ENCODE data around the gene CHRNB4.
"Not testable (repeated sequence)": the region's sequence is repeated elsewhere in the genome, so short reads cannot be mapped to it uniquely, and the experiment has no call there.

The CHRNB4 gene

GRCh38 chr15:78641102-78641748 lies at the start of gene CHRNB4:
TSS of gene CHRNB4 (minus strand) at chr15:78641210. CDS start at chr15:78641133, 77 bp downstream.
- no peak for ATAC-seq (replicated peaks; ENCODE audit: extremely low read depth, poor library complexity, severe bottlenecking)
- H3K4me3 Mint-ChIP-seq = peak within 1 kb of the TSS; percentile 61
- no peaks in the 10 kb centered on the region for H3K36me3 Mint-ChIP-seq (ENCODE audit: insufficient read depth)
- no peaks in the 10 kb centered on the region for H3K9me3 Mint-ChIP-seq
- no peak for DNase-seq (ENCODE audit: low spot score in 2 of 2)
- no peak within 1 kb of the TSS for H3K27ac Mint-ChIP-seq (ENCODE audit: low read depth)
- H3K27me3 Mint-ChIP-seq = peaks cover 30% of the 10 kb centered on the region
- H3K4me1 Mint-ChIP-seq = peaks cover 9% of the 10 kb centered on the region

GRCh38 chr15:78689626-78690025 lies 48.6 kb upstream of the CHRNB4 start:
- Mint-ChIP-seq H3K27me3 (peaks cover 20% of the 10 kb centered on the region), H3K4me1 (no peaks in the 10 kb centered on the region), H3K4me3 (no peak overlapping the region), H3K36me3 (ENCODE audit: insufficient read depth) (no peaks in the 10 kb centered on the region), H3K9me3 (no peaks in the 10 kb centered on the region), H3K27ac (ENCODE audit: low read depth) (no peak overlapping the region)
- DNase-seq (ENCODE audit: low spot score in 2 of 2) (no peak), ATAC-seq (replicated peaks; ENCODE audit: extremely low read depth, poor library complexity, severe bottlenecking) (no peak)

- Mint-ChIP-seq H3K27ac (ENCODE audit: low read depth) (no peak overlapping the region), H3K9me3 (no peaks in the 10 kb centered on the region)
- no peak for ATAC-seq (replicated peaks; ENCODE audit: extremely low read depth, poor library complexity, severe bottlenecking)
These were observed 44.9 kb upstream of the CHRNB4 start for GRCh38 chr15:78685925-78686324.

GRCh38 chr15:78685159-78685921 lies 44.3 kb upstream of the CHRNB4 start:
- DNase-seq (ENCODE audit: low spot score in 2 of 2) (no peak), ATAC-seq (replicated peaks; ENCODE audit: extremely low read depth, poor library complexity, severe bottlenecking) (no peak)
- Mint-ChIP-seq H3K36me3 (ENCODE audit: insufficient read depth) (no peaks in the 10 kb centered on the region), H3K9me3 (no peaks in the 10 kb centered on the region), H3K4me3 (no peak overlapping the region), H3K27ac (ENCODE audit: low read depth) (no peak overlapping the region), H3K27me3 (peaks cover 20% of the 10 kb centered on the region), H3K4me1 (no peaks in the 10 kb centered on the region)

More at GRCh38 chr15:78685925-78686324, 44.9 kb upstream of the CHRNB4 start:
- no peak for DNase-seq (ENCODE audit: low spot score in 2 of 2)
- Mint-ChIP-seq H3K4me1 (no peaks in the 10 kb centered on the region), H3K4me3 (no peak overlapping the region), H3K36me3 (ENCODE audit: insufficient read depth) (no peaks in the 10 kb centered on the region), H3K27me3 (peaks cover 20% of the 10 kb centered on the region)

- Mint-ChIP-seq H3K27ac (ENCODE audit: low read depth) (no peak overlapping the region), H3K4me3 (no peak overlapping the region), H3K36me3 (ENCODE audit: insufficient read depth) (no peaks in the 10 kb centered on the region), H3K4me1 (no peaks in the 10 kb centered on the region), H3K27me3 (peaks cover 20% of the 10 kb centered on the region), H3K9me3 (no peaks in the 10 kb centered on the region)
- no peak for DNase-seq (ENCODE audit: low spot score in 2 of 2)
- no peak for ATAC-seq (replicated peaks; ENCODE audit: extremely low read depth, poor library complexity, severe bottlenecking)
These were observed 43.6 kb upstream of the CHRNB4 start for GRCh38 chr15:78684657-78685056.

- H3K4me1 Mint-ChIP-seq; DNase-seq (ENCODE audit: low spot score in 2 of 2); H3K36me3 Mint-ChIP-seq (ENCODE audit: insufficient read depth); H3K9me3 Mint-ChIP-seq; H3K27ac Mint-ChIP-seq (ENCODE audit: low read depth); ATAC-seq (replicated peaks; ENCODE audit: extremely low read depth, poor library complexity, severe bottlenecking); H3K4me3 Mint-ChIP-seq: not testable (repeated sequence)
- H3K27me3 Mint-ChIP-seq = peaks cover 11% of the 10 kb centered on the region
These were observed 42.6 kb upstream of the CHRNB4 start for GRCh38 chr15:78683599-78683998.

- Mint-ChIP-seq H3K27me3 (peaks cover 11% of the 10 kb centered on the region), H3K9me3 (no peaks in the 10 kb centered on the region), H3K36me3 (ENCODE audit: insufficient read depth) (no peaks in the 10 kb centered on the region), H3K4me3 (no peak overlapping the region), H3K4me1 (no peaks in the 10 kb centered on the region), H3K27ac (ENCODE audit: low read depth) (no peak overlapping the region)
- ATAC-seq (replicated peaks; ENCODE audit: extremely low read depth, poor library complexity, severe bottlenecking) (no peak), DNase-seq (ENCODE audit: low spot score in 2 of 2) (no peak)
These were observed 41.8 kb upstream of the CHRNB4 start for GRCh38 chr15:78682693-78683410.

GRCh38 chr15:78682004-78682651 lies 41.1 kb upstream of the CHRNB4 start:
- H3K36me3 Mint-ChIP-seq (ENCODE audit: insufficient read depth) = no peaks in the 10 kb centered on the region
- no peaks in the 10 kb centered on the region for H3K9me3 Mint-ChIP-seq
- H3K27ac Mint-ChIP-seq (ENCODE audit: low read depth) = peak overlapping the region; percentile 52
- no peaks in the 10 kb centered on the region for H3K4me1 Mint-ChIP-seq
- H3K27me3 Mint-ChIP-seq = peaks cover 11% of the 10 kb centered on the region
- no peak for DNase-seq (ENCODE audit: low spot score in 2 of 2)
- no peak for ATAC-seq (replicated peaks; ENCODE audit: extremely low read depth, poor library complexity, severe bottlenecking)
- no peak overlapping the region for H3K4me3 Mint-ChIP-seq

- peaks cover 9% of the 10 kb centered on the region for H3K27me3 Mint-ChIP-seq
- H3K36me3 Mint-ChIP-seq (ENCODE audit: insufficient read depth) = no peaks in the 10 kb centered on the region
- no peaks in the 10 kb centered on the region for H3K4me1 Mint-ChIP-seq
- no peaks in the 10 kb centered on the region for H3K9me3 Mint-ChIP-seq
- no peak overlapping the region for H3K27ac Mint-ChIP-seq (ENCODE audit: low read depth)
- no peak for DNase-seq (ENCODE audit: low spot score in 2 of 2)
- ATAC-seq (replicated peaks; ENCODE audit: extremely low read depth, poor library complexity, severe bottlenecking) = no peak
- H3K4me3 Mint-ChIP-seq = no peak overlapping the region
These were observed 40.4 kb upstream of the CHRNB4 start for GRCh38 chr15:78681281-78682003.

GRCh38 chr15:78680431-78681075 lies 39.5 kb upstream of the CHRNB4 start:
- no peaks in the 10 kb centered on the region for H3K9me3 Mint-ChIP-seq
- H3K4me3 Mint-ChIP-seq = no peak overlapping the region
- DNase-seq (ENCODE audit: low spot score in 2 of 2) (no peak), ATAC-seq (replicated peaks; ENCODE audit: extremely low read depth, poor library complexity, severe bottlenecking) (no peak)
- no peaks in the 10 kb centered on the region for H3K4me1 Mint-ChIP-seq
- H3K36me3 Mint-ChIP-seq (ENCODE audit: insufficient read depth) = no peaks in the 10 kb centered on the region
- peaks cover under 1% of the 10 kb centered on the region for H3K27me3 Mint-ChIP-seq
- H3K27ac Mint-ChIP-seq (ENCODE audit: low read depth) = no peak overlapping the region

GRCh38 chr15:78679089-78679511 lies 38.1 kb upstream of the CHRNB4 start:
- H3K27me3 Mint-ChIP-seq = no peaks in the 10 kb centered on the region
- no peaks in the 10 kb centered on the region for H3K4me1 Mint-ChIP-seq
- H3K9me3 Mint-ChIP-seq = no peaks in the 10 kb centered on the region
- DNase-seq (ENCODE audit: low spot score in 2 of 2) = no peak
- ATAC-seq (replicated peaks; ENCODE audit: extremely low read depth, poor library complexity, severe bottlenecking) = no peak
- H3K36me3 Mint-ChIP-seq (ENCODE audit: insufficient read depth) = no peaks in the 10 kb centered on the region
- no peak overlapping the region for H3K27ac Mint-ChIP-seq (ENCODE audit: low read depth)
- H3K4me3 Mint-ChIP-seq = no peak overlapping the region

Measured in central memory CD8-positive, alpha-beta T cell (primary cell).